Right lobe of liver (tissue), 4 donors: ENCODE data around the gene KLHL22.

Experiments used
- POLR2A ChIP-seq: fragments of 450-650 bp; IDR thresholded peaks from one replicate; pipeline ENCODE4 v1.6.1; 2017; ENCODE audit warnings: antibody characterized with exemption, mild to moderate bottlenecking
- TF ChIP-seq, protein P1 (sequence below), 4 donors: fragments of 200-600 bp in 3 of 4; fragments of 450-650 bp in 1 of 4; IDR thresholded peaks; one replicate each; pipeline versions ENCODE4 v1.5.1 to v1.8.0; 2016 to 2022; ENCODE audit warnings: antibody characterized with exemption in 4 of 4, mild to moderate bottlenecking in 2 of 4
- donor health status: DM: no; HTN: no; CAD: no.
- donor health status: DM: no; HTN: no; CAD: no.
- donor health status: DM: no; HTN: yes; CAD: no.

DNA sequence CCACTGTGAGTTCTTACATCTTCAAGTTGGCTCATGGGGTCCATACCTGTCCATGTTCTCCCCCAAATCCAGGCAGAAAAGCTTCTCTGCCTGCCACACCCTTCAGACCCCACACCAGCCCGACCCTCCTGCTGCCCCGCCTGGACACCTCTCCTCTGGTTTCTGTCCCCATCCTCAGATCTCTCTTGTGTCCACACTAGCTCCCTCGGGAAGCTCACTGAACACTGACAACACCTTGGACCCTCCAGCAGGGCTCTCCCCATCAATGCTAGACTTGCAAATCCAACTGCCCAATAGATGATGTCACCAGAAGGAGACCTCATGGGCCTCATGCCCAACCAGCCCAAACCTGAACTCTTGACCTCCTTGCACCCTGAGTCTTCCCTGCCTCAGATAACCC, 60.8 kb downstream of the KLHL22 start:
- TF ChIP-seq, protein P1, sequence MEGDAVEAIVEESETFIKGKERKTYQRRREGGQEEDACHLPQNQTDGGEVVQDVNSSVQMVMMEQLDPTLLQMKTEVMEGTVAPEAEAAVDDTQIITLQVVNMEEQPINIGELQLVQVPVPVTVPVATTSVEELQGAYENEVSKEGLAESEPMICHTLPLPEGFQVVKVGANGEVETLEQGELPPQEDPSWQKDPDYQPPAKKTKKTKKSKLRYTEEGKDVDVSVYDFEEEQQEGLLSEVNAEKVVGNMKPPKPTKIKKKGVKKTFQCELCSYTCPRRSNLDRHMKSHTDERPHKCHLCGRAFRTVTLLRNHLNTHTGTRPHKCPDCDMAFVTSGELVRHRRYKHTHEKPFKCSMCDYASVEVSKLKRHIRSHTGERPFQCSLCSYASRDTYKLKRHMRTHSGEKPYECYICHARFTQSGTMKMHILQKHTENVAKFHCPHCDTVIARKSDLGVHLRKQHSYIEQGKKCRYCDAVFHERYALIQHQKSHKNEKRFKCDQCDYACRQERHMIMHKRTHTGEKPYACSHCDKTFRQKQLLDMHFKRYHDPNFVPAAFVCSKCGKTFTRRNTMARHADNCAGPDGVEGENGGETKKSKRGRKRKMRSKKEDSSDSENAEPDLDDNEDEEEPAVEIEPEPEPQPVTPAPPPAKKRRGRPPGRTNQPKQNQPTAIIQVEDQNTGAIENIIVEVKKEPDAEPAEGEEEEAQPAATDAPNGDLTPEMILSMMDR (IDR thresholded peaks at IDR 0.05) = no peak
- no peak for TF ChIP-seq POLR2A
